BE2C (cell line): ENCODE results near the gene ADAMTS2.
A peak's percentile ranks its signal among the peaks of the same experiment; 100 is the strongest.

Experiments used
- DNase-seq: peaks from one replicate; pipeline ENCODE4 v3.0.0-alpha.2; 2020
- H3K27me3 ChIP-seq: fragments of 250-450 bp; sonication (Bioruptor Pico); 2 replicates; pipeline ENCODE4 v1.5.1; 2020; ENCODE audit warnings: mild to moderate bottlenecking
- H3K36me3 ChIP-seq: fragments of 250-450 bp; sonication (Bioruptor Pico); 2 replicates; pipeline ENCODE4 v1.5.1; 2020; ENCODE audit warnings: mild to moderate bottlenecking
- H3K4me1 ChIP-seq: fragments of 250-450 bp; sonication (Bioruptor Pico); 2 replicates; pipeline ENCODE4 v1.5.1; 2020
- H3K4me3 ChIP-seq: 2 replicates; pipeline ENCODE4 v1.5.1; 2011; ENCODE audit warnings: low read depth, low read length
- H3K9me3 ChIP-seq: fragments of 250-450 bp; sonication (Bioruptor Pico); 2 replicates; pipeline ENCODE4 v1.5.1; 2020
- TF ChIP-seq, protein P1 (sequence below): IDR thresholded peaks from 2 replicates; pipeline ENCODE4 v1.5.1; 2012; ENCODE audit warnings: mild to moderate bottlenecking, low read depth, low read length

ADAMTS2 gene

DNA sequence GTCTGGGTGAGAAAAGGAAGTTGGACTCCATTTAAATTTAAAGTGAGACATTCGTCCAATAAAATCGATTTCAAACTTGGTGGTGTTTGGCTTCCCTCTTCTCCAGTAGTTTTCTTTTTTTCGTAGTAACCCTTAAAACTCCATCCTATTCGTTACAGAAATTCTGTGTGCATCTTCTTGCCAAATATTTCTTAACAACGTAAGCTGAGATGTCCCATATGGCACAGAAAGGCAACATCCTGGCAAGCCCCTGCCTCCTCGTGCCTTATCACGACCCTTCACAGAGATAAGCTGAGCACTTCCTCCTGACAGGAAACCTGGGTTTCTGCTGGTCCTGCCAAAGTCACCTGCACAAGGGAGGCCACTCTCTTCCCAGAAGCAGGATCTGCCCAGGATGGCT lies 11.8 kb upstream of the ADAMTS2 start:
- no peak for DNase-seq
- TF ChIP-seq, protein P1, sequence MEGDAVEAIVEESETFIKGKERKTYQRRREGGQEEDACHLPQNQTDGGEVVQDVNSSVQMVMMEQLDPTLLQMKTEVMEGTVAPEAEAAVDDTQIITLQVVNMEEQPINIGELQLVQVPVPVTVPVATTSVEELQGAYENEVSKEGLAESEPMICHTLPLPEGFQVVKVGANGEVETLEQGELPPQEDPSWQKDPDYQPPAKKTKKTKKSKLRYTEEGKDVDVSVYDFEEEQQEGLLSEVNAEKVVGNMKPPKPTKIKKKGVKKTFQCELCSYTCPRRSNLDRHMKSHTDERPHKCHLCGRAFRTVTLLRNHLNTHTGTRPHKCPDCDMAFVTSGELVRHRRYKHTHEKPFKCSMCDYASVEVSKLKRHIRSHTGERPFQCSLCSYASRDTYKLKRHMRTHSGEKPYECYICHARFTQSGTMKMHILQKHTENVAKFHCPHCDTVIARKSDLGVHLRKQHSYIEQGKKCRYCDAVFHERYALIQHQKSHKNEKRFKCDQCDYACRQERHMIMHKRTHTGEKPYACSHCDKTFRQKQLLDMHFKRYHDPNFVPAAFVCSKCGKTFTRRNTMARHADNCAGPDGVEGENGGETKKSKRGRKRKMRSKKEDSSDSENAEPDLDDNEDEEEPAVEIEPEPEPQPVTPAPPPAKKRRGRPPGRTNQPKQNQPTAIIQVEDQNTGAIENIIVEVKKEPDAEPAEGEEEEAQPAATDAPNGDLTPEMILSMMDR, result no peak
- Histone ChIP-seq H3K4me3 (no peak overlapping the region), H3K27me3 (no peaks in the 10 kb centered on the region), H3K36me3 (no peaks in the 10 kb centered on the region), H3K4me1 (no peaks in the 10 kb centered on the region), H3K9me3 (no peaks in the 10 kb centered on the region)

- TF ChIP-seq, protein P1, result no peak
- Histone ChIP-seq H3K36me3 (no peaks in the 10 kb centered on the region), H3K27me3 (no peaks in the 10 kb centered on the region), H3K4me1 (no peaks in the 10 kb centered on the region), H3K4me3 (no peak overlapping the region), H3K9me3 (no peaks in the 10 kb centered on the region)
- no peak for DNase-seq
Measured at GRCh38 chr5:179355976-179356974, 11.0 kb upstream of the ADAMTS2 start.

- Histone ChIP-seq H3K27me3 (no peaks in the 10 kb centered on the region), H3K4me3 (no peak overlapping the region), H3K4me1 (no peaks in the 10 kb centered on the region), H3K9me3 (no peaks in the 10 kb centered on the region), H3K36me3 (no peaks in the 10 kb centered on the region)
- TF ChIP-seq, protein P1, result no peak
- peak; percentile 46 for DNase-seq
Measured at GRCh38 chr5:179354305-179354882, 9.1 kb upstream of the ADAMTS2 start.

DNA sequence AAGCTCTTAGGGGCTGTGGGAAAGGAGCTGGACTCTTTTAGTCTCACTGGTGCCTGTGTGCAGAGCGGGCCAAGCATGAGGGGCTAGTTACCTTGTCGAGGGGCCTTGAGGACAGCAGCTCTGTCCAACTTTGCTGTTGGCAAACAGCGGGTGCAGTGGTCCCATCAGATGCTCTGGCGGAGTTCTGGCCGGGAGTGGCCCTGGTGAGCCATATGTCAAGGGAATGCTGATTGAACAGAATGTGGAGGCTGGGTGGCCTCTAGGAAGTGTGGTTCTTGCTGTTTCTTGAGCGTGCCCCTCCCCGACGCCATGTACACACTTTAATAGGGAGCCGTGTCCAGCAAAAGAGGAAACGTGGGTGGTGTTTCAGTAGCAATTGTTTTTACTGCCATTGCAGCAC lies 3.6 kb upstream of the ADAMTS2 start:
- DNase-seq, result no peak

DNA sequence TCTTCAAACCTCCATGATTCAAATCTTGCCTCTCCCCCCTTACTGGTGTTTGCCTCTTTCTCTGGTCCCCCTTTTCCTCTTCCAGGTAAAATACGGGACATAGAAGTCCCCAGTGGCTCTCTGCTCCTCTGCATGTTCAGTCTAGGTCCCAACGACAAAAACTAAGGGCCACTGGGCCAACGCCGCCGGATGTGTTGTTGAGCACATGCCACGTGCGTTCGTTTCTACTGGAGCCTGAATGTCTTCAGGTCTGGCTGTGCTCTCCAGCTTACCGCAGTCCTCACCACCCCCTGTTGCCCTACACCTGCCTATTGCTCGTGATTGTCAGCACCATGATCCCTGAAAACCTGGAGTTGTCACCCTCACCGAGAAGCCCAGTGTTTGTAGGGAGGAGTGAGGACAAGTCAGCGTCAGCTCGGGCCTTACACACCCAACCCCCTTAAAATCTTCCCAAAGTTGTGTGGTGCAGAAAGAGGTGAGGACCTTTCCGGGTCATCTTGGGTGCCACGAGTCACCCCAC lies 2.8 kb upstream of the ADAMTS2 start:
- no peak for DNase-seq
- peaks cover 47% of the 10 kb centered on the region for H3K27me3 ChIP-seq
- TF ChIP-seq, protein P1, result no peak
- H3K9me3 ChIP-seq, result no peaks in the 10 kb centered on the region
- H3K4me1 ChIP-seq, result no peaks in the 10 kb centered on the region
- H3K4me3 ChIP-seq, result no peak overlapping the region
- H3K36me3 ChIP-seq, result no peaks in the 10 kb centered on the region

More for the DNA sequence above, 3.6 kb upstream of the ADAMTS2 start:
- Histone ChIP-seq H3K27me3 (peaks cover 39% of the 10 kb centered on the region), H3K36me3 (no peaks in the 10 kb centered on the region), H3K9me3 (no peaks in the 10 kb centered on the region), H3K4me1 (no peaks in the 10 kb centered on the region), H3K4me3 (no peak overlapping the region)
- TF ChIP-seq, protein P1, result no peak
